MM.1S (cell line): ENCODE measurements around the gene YWHAG.

Experiments used
- DNase-seq: peaks from one replicate; pipeline ENCODE4 v3.0.0-alpha.2; 2015
- H2AFZ ChIP-seq: fragments of 300-600 bp; sonication (generic); 2 replicates; pipeline ENCODE4 v1.6.0; 2016; ENCODE audit warnings: antibody characterized with exemption, low read length
- H3F3A ChIP-seq: fragments of 300-600 bp; sonication (generic); 2 replicates; pipeline ENCODE4 v1.6.1; 2016; ENCODE audit warnings: mild to moderate bottlenecking, antibody characterized with exemption, low read length, moderate library complexity, mixed read lengths; ENCODE audit not compliant: insufficient read depth
- H3K27ac ChIP-seq: fragments of 300-600 bp; sonication (generic); 2 replicates; pipeline ENCODE4 v1.5.1; 2016; ENCODE audit warnings: mild to moderate bottlenecking, low read length
- H3K27me3 ChIP-seq: fragments of 300-600 bp; sonication (generic); replicated peaks from 2 replicates; pipeline ENCODE4 v1.6.0; 2016; ENCODE audit warnings: low read length; ENCODE audit not compliant: insufficient read depth
- H3K36me3 ChIP-seq: fragments of 300-600 bp; sonication (generic); replicated peaks from 2 replicates; pipeline ENCODE4 v1.6.1; 2016; ENCODE audit warnings: mild to moderate bottlenecking, low read length, mixed read lengths; ENCODE audit not compliant: insufficient read depth
- H3K4me1 ChIP-seq: fragments of 300-600 bp; sonication (generic); 2 replicates; pipeline ENCODE4 v1.6.1; 2016; ENCODE audit warnings: low read length, mixed read lengths
- H3K4me2 ChIP-seq: fragments of 300-600 bp; sonication (generic); 2 replicates; pipeline ENCODE4 v1.6.0; 2016; ENCODE audit warnings: low read depth, low read length
- H3K4me3 ChIP-seq: fragments of 300-600 bp; sonication (generic); 2 replicates; pipeline ENCODE4 v1.5.1; 2016; ENCODE audit warnings: low read length, mixed read lengths
- H3K79me2 ChIP-seq: fragments of 300-600 bp; sonication (generic); 2 replicates; pipeline ENCODE4 v1.6.1; 2016; ENCODE audit warnings: mixed run types, low read length, mixed read lengths
- H3K9ac ChIP-seq: fragments of 300-600 bp; sonication (generic); 2 replicates; pipeline ENCODE4 v1.6.1; 2016; ENCODE audit warnings: low read length, mixed read lengths
- H3K9me2 ChIP-seq: fragments of 300-600 bp; sonication (generic); replicated peaks from 2 replicates; pipeline ENCODE4 v1.6.1; 2016; ENCODE audit warnings: mild to moderate bottlenecking, low read length, mixed read lengths; ENCODE audit not compliant: insufficient read depth
- H3K9me3 ChIP-seq: fragments of 300-600 bp; sonication (generic); replicated peaks from 2 replicates; pipeline ENCODE4 v1.6.1; 2016; ENCODE audit warnings: mild to moderate bottlenecking, low read length, mixed read lengths; ENCODE audit not compliant: insufficient read depth
- H4K20me1 ChIP-seq: fragments of 300-600 bp; sonication (generic); 2 replicates; pipeline ENCODE4 v1.6.1; 2016; ENCODE audit warnings: mild to moderate bottlenecking, low read length, moderate library complexity, mixed read lengths; ENCODE audit not compliant: insufficient read depth
- EZH2 ChIP-seq: fragments of 300-600 bp; sonication (generic); optimal IDR thresholded peaks from 2 replicates; pipeline ENCODE3; 2017; ENCODE audit warnings: low read depth, mild to moderate bottlenecking, antibody characterized with exemption, low read length, mixed read lengths
- EZH2phosphoT487 ChIP-seq: fragments of 300-600 bp; sonication (generic); IDR thresholded peaks from 2 replicates; pipeline ENCODE4 v1.6.1; 2018; ENCODE audit warnings: antibody characterized with exemption, low read length
- TF ChIP-seq, protein P1 (sequence below): fragments of 300-600 bp; sonication (generic); IDR thresholded peaks from 2 replicates; pipeline ENCODE4 v1.5.1; 2016; ENCODE audit warnings: antibody characterized with exemption, low read length, mixed read lengths

Gene YWHAG

DNA sequence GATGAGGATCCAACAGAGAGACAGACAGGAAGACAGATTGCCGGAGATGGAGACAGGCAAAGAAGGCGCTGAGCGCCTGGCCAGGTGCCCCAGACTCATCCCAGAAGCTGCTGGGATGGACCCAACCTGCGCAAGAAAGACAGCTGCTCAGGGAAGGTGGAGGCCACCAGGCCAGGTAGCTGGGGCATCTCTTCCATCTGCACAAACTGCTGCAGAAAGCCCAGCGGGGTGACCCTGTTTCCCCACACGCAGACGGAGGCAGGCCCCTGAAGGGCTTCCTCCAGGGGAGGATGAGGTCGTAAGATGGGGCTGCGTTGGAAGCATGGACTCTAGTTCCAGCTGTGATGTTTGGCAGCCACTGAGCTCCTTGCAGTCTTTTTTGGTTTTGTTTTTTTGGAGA, 16.5 kb upstream of the YWHAG start:
- no peaks in the 10 kb centered on the region for H3K36me3 ChIP-seq
- DNase-seq = no peak
- H2AFZ ChIP-seq = no peak overlapping the region
- H3K27ac ChIP-seq = no peak overlapping the region
- no peak overlapping the region for H3K4me2 ChIP-seq
- H3F3A ChIP-seq = 0 out of 2 replicates have a peak, but pooled peaks cover 1% of the 10 kb centered on the region
- no peaks in the 10 kb centered on the region for H3K9me2 ChIP-seq
- H3K79me2 ChIP-seq = no peaks in the 10 kb centered on the region
- TF ChIP-seq EZH2 (no peak), EZH2phosphoT487 (no peak)
- TF ChIP-seq, protein P1, sequence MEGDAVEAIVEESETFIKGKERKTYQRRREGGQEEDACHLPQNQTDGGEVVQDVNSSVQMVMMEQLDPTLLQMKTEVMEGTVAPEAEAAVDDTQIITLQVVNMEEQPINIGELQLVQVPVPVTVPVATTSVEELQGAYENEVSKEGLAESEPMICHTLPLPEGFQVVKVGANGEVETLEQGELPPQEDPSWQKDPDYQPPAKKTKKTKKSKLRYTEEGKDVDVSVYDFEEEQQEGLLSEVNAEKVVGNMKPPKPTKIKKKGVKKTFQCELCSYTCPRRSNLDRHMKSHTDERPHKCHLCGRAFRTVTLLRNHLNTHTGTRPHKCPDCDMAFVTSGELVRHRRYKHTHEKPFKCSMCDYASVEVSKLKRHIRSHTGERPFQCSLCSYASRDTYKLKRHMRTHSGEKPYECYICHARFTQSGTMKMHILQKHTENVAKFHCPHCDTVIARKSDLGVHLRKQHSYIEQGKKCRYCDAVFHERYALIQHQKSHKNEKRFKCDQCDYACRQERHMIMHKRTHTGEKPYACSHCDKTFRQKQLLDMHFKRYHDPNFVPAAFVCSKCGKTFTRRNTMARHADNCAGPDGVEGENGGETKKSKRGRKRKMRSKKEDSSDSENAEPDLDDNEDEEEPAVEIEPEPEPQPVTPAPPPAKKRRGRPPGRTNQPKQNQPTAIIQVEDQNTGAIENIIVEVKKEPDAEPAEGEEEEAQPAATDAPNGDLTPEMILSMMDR = no peak
- H4K20me1 ChIP-seq = no peaks in the 10 kb centered on the region
- H3K9me3 ChIP-seq = no peaks in the 10 kb centered on the region
- H3K4me1 ChIP-seq = no peaks in the 10 kb centered on the region
- H3K9ac ChIP-seq = no peak overlapping the region
- H3K4me3 ChIP-seq = no peak overlapping the region
- no peaks in the 10 kb centered on the region for H3K27me3 ChIP-seq

DNA sequence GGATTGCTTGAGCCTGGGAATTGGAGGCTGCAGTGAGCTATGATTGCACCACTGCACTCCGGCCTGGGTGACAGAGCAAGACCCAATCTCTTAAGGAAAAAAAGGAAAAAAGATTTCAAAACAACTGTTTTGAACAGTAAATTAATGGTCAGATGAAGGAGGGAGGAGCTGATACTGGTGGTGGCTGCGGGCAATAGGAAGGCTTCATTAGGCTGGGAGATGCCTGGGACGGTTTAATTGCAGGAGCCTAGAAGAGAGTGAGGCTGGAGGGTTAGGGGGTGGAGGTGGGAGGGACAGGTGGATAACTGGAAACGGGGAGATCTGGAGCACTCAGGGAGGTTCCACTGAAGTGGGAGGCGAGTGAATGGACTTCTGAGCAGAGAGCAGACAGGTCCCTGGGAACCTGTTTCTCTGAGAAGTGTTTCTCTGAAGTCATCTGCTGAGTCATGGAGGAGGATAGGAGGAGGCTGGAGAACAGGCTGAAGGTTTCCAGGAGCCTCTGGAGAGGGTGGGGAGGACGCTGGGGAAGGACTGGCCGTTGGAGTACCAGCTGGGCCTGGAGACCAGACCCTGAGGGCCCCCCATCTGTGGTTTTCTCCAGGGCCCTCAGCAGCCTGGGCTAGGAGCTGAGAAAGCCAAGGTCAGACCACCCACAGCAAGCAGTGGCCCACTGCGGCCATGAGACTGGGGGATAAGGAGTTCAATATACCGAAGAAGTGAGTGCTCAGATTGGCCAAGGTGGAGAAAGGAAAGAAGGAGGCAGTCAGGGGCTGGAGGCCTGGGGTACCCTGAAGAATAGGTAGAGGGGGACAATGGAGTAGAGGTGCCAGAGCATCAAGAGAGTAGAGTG, 14.4 kb upstream of the YWHAG start:
- Histone ChIP-seq H3K9me3 (no peaks in the 10 kb centered on the region), H3K4me3 (no peak overlapping the region), H3K4me1 (no peaks in the 10 kb centered on the region), H3K9me2 (no peaks in the 10 kb centered on the region), H4K20me1 (no peaks in the 10 kb centered on the region), H3K79me2 (no peaks in the 10 kb centered on the region), H3K36me3 (no peaks in the 10 kb centered on the region), H2AFZ (no peak overlapping the region), H3F3A (no peaks in the 10 kb centered on the region), H3K9ac (no peak overlapping the region), H3K27me3 (no peaks in the 10 kb centered on the region), H3K4me2 (no peak overlapping the region), H3K27ac (no peak overlapping the region)
- DNase-seq = no peak
- TF ChIP-seq EZH2 (no peak), EZH2phosphoT487 (no peak)
- TF ChIP-seq, protein P1 = no peak

DNA sequence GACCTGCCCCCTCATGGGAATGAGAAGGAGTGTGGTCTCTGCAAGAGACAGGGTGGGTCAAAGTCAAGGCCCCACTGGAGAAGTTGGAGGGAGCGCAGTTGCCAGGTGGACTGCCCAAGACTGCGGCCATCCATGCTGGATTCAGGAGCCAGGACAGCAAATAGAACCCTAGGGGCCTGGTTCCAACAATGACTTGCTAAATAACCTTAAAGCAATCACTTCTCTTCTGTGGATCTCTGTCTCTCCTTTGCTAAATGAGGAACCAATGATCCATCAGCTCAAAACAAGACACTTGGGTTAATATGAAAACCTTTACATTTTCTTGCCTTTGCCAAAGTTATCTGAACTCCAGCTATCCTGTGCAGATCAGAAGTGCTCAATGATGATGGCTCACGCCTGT, 12.6 kb upstream of the YWHAG start:
- Histone ChIP-seq H3K9ac (no peak overlapping the region), H2AFZ (no peak overlapping the region), H3K9me3 (no peaks in the 10 kb centered on the region), H3K27me3 (no peaks in the 10 kb centered on the region), H3K4me2 (no peak overlapping the region), H3K4me1 (no peaks in the 10 kb centered on the region), H4K20me1 (no peaks in the 10 kb centered on the region), H3K27ac (no peak overlapping the region), H3K4me3 (no peak overlapping the region), H3F3A (no peaks in the 10 kb centered on the region), H3K9me2 (no peaks in the 10 kb centered on the region), H3K79me2 (no peaks in the 10 kb centered on the region), H3K36me3 (no peaks in the 10 kb centered on the region)
- TF ChIP-seq EZH2phosphoT487 (no peak), EZH2 (no peak)
- TF ChIP-seq, protein P1 = no peak
- no peak for DNase-seq
